Liver (tissue), 3 donors: Measurements from ENCODE around the gene MYLIP.

Source experiments
- GABPA ChIP-seq, 2 donors: IDR thresholded peaks in 1 of 2; conservative IDR thresholded peaks in 1 of 2; 2 replicates each; pipeline ENCODE4 v1.6.1; 2016; ENCODE audit warnings: antibody characterized with exemption in 2 of 2, mild to moderate bottlenecking in 1 of 2, moderate library complexity in 1 of 2
- MAX ChIP-seq: IDR thresholded peaks from 2 replicates; pipeline ENCODE4 v1.6.1; 2016; ENCODE audit warnings: antibody characterized with exemption
- TAF1 ChIP-seq: conservative IDR thresholded peaks from 2 replicates; pipeline ENCODE4 v1.6.1; 2016; ENCODE audit warnings: antibody characterized with exemption, mild to moderate bottlenecking
- YY1 ChIP-seq: IDR thresholded peaks from 2 replicates; pipeline ENCODE4 v1.6.1; 2016; ENCODE audit warnings: antibody characterized with exemption, mild to moderate bottlenecking
- TF ChIP-seq, protein P1 (sequence below): fragments of 150-350 bp; IDR thresholded peaks from 2 replicates; pipeline ENCODE4 v1.5.1; 2017; ENCODE audit warnings: improper control_type of control experiment, low read depth, low read length; ENCODE audit not compliant: missing input control
- TF ChIP-seq, protein P2 (sequence below): IDR thresholded peaks from 2 replicates; pipeline ENCODE4 v1.6.1; 2016; ENCODE audit warnings: antibody characterized with exemption
- donor health status: healthy.
- donor health status: healthy.

DNA sequence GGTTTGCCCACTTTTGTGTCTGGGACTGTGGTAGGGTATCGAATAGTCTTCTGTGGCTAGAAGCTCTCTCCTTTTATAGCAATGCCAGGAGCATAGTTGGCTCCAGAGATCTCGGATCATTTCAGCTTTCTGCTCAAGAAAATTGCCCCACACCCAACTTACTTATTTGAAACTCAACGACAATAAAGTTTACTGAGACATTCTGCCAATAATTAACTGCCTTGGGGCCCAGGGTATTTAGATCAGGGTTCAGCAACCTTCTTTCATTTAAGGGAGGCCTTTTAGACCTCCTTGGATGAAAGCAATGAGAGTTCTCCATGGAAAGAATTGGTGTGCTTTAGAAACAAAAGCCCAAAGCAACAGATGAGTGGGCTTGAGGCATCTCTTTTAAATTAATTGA lies 55.7 kb downstream of the MYLIP start:
- TF ChIP-seq, protein P1, sequence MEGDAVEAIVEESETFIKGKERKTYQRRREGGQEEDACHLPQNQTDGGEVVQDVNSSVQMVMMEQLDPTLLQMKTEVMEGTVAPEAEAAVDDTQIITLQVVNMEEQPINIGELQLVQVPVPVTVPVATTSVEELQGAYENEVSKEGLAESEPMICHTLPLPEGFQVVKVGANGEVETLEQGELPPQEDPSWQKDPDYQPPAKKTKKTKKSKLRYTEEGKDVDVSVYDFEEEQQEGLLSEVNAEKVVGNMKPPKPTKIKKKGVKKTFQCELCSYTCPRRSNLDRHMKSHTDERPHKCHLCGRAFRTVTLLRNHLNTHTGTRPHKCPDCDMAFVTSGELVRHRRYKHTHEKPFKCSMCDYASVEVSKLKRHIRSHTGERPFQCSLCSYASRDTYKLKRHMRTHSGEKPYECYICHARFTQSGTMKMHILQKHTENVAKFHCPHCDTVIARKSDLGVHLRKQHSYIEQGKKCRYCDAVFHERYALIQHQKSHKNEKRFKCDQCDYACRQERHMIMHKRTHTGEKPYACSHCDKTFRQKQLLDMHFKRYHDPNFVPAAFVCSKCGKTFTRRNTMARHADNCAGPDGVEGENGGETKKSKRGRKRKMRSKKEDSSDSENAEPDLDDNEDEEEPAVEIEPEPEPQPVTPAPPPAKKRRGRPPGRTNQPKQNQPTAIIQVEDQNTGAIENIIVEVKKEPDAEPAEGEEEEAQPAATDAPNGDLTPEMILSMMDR: no peak
- TF ChIP-seq MAX (no peak), TAF1 (no peak), GABPA (IDR thresholded peaks at IDR 0.05 in 1 of 2, conservative IDR thresholded peaks at IDR 0.05 in 1 of 2) (no peak), YY1 (no peak)
- TF ChIP-seq, protein P2, sequence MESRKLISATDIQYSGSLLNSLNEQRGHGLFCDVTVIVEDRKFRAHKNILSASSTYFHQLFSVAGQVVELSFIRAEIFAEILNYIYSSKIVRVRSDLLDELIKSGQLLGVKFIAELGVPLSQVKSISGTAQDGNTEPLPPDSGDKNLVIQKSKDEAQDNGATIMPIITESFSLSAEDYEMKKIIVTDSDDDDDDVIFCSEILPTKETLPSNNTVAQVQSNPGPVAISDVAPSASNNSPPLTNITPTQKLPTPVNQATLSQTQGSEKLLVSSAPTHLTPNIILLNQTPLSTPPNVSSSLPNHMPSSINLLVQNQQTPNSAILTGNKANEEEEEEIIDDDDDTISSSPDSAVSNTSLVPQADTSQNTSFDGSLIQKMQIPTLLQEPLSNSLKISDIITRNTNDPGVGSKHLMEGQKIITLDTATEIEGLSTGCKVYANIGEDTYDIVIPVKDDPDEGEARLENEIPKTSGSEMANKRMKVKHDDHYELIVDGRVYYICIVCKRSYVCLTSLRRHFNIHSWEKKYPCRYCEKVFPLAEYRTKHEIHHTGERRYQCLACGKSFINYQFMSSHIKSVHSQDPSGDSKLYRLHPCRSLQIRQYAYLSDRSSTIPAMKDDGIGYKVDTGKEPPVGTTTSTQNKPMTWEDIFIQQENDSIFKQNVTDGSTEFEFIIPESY: no peak
